Astrocyte of the hippocampus (primary cell): Measurements from ENCODE around the gene TTC33.
"Not testable (repeated sequence)": the region's sequence is repeated elsewhere in the genome, so short reads cannot be mapped to it uniquely, and the experiment has no call there.

Experiments used
- DNase-seq: peaks from one replicate; pipeline ENCODE4 v3.0.0; 2011; ENCODE audit warnings: low read depth, low spot score

TTC33 gene

GRCh38 chr5:40653221-40654022 lies 102.3 kb downstream of the TTC33 start:
- no peak for DNase-seq

- no peak for DNase-seq
Measured at GRCh38 chr5:40652441-40653220, 103.1 kb downstream of the TTC33 start.

GRCh38 chr5:40651201-40651600 lies 104.6 kb downstream of the TTC33 start:
- DNase-seq, result no peak

- DNase-seq, result peak; percentile 5
Measured at GRCh38 chr5:40649463-40650030, 106.2 kb downstream of the TTC33 start.

- DNase-seq, result no peak
Measured at GRCh38 chr5:40648150-40648549, 107.6 kb downstream of the TTC33 start.

- no peak for DNase-seq
Measured at GRCh38 chr5:40646266-40646665, 109.5 kb downstream of the TTC33 start.

- not testable (repeated sequence) for DNase-seq
Measured at GRCh38 chr5:40639531-40639930, 116.2 kb downstream of the TTC33 start.

- no peak for DNase-seq
Measured at GRCh38 chr5:40634593-40634992, 121.2 kb downstream of the TTC33 start.

- no peak for DNase-seq
Measured at GRCh38 chr5:40634154-40634553, 121.6 kb downstream of the TTC33 start.

- no peak for DNase-seq
Measured at GRCh38 chr5:40631236-40631635, 124.5 kb downstream of the TTC33 start.

- no peak for DNase-seq
Measured at GRCh38 chr5:40630126-40630525, 125.6 kb downstream of the TTC33 start.

GRCh38 chr5:40628407-40628806 lies 127.4 kb downstream of the TTC33 start:
- DNase-seq, result no peak

- DNase-seq, result no peak
Measured at GRCh38 chr5:40627706-40628105, 128.1 kb downstream of the TTC33 start.

GRCh38 chr5:40626801-40627200 lies 129.0 kb downstream of the TTC33 start:
- no peak for DNase-seq

GRCh38 chr5:40623480-40624420 lies 132.0 kb downstream of the TTC33 start:
- DNase-seq, result no peak

GRCh38 chr5:40622463-40623252 lies 133.1 kb downstream of the TTC33 start:
- no peak for DNase-seq

GRCh38 chr5:40619421-40619820 lies 136.3 kb downstream of the TTC33 start:
- DNase-seq, result no peak

GRCh38 chr5:40618926-40619325 lies 136.8 kb downstream of the TTC33 start:
- DNase-seq, result no peak

- no peak for DNase-seq
Measured at GRCh38 chr5:40616781-40617180, 139.0 kb downstream of the TTC33 start.

GRCh38 chr5:40615586-40616170 lies 140.1 kb downstream of the TTC33 start:
- no peak for DNase-seq
